Hepatocyte (in vitro differentiated cells): ENCODE data around the gene KCNQ1. TPM values are rescaled to one million over a fixed set of nuclear protein-coding genes. Genes with fewer than 3 reads are reported as not detected.

Experiments
- DNase-seq: peaks from one replicate; pipeline ENCODE4 v3.0.0-alpha.2; 2016; ENCODE audit warnings: low spot score
- H2AFZ ChIP-seq: fragments of 200-600 bp; sonication (generic); 2 replicates; pipeline ENCODE4 v1.6.0; 2016; ENCODE audit warnings: antibody characterized with exemption, mild to moderate bottlenecking
- H3K27ac ChIP-seq: fragments of 200-600 bp; sonication (generic); 2 replicates; pipeline ENCODE4 v1.5.1; 2016; ENCODE audit warnings: mild to moderate bottlenecking
- H3K27me3 ChIP-seq: fragments of 200-600 bp; sonication (generic); 2 replicates; pipeline ENCODE4 v1.6.1; 2016
- H3K36me3 ChIP-seq: fragments of 200-600 bp; sonication (generic); replicated peaks from 2 replicates; pipeline ENCODE4 v1.5.1; 2016; ENCODE audit warnings: low read depth; ENCODE audit not compliant: insufficient read depth
- H3K4me1 ChIP-seq: fragments of 200-600 bp; sonication (generic); 2 replicates; pipeline ENCODE4 v1.5.1; 2016; ENCODE audit warnings: mild to moderate bottlenecking, moderate library complexity; ENCODE audit not compliant: insufficient read depth
- H3K4me2 ChIP-seq: fragments of 200-600 bp; sonication (generic); 2 replicates; pipeline ENCODE4 v1.6.0; 2016
- H3K4me3 ChIP-seq: fragments of 200-600 bp; sonication (generic); 2 replicates; pipeline ENCODE4 v1.5.1; 2016; ENCODE audit warnings: mild to moderate bottlenecking
- H3K79me2 ChIP-seq: fragments of 200-600 bp; sonication (generic); 2 replicates; pipeline ENCODE4 v1.6.0; 2017; ENCODE audit warnings: mild to moderate bottlenecking
- H3K9me2 ChIP-seq: fragments of 200-600 bp; sonication (generic); replicated peaks from 2 replicates; pipeline ENCODE4 v1.6.0; 2017; ENCODE audit warnings: mild to moderate bottlenecking; ENCODE audit not compliant: insufficient read depth
- H3K9me3 ChIP-seq: fragments of 200-600 bp; sonication (generic); 2 replicates; pipeline ENCODE4 v1.5.1; 2016; ENCODE audit warnings: low read depth, mild to moderate bottlenecking
- H4K20me1 ChIP-seq: fragments of 200-600 bp; sonication (generic); 2 replicates; pipeline ENCODE4 v1.6.0; 2016; ENCODE audit warnings: mild to moderate bottlenecking; ENCODE audit not compliant: insufficient read depth, poor library complexity, severe bottlenecking
- EZH2 ChIP-seq: fragments of 200-600 bp; sonication (generic); IDR thresholded peaks from 2 replicates; pipeline ENCODE4 v1.6.1; 2016; ENCODE audit warnings: antibody characterized with exemption, mild to moderate bottlenecking, borderline replicate concordance
- EZH2phosphoT487 ChIP-seq: fragments of 200-600 bp; sonication (generic); IDR thresholded peaks from one replicate; pipeline ENCODE4 v1.6.1; 2018; ENCODE audit warnings: antibody characterized with exemption, mild to moderate bottlenecking, low read depth, moderate library complexity; ENCODE audit not compliant: unreplicated experiment, severe bottlenecking
- WGBS: methylation state at CpG from one replicate; pipeline ENCODE4 v1.1.6; 2016; ENCODE audit warnings: low lambda C conversion rate; ENCODE audit errors: missing lambda C conversion rate; 5-methylcytosine and 5-hydroxymethylcytosine counted together
- polyA plus RNA-seq: library from polyadenylated mRNA; unstranded; fragments of >200 nt; fragmentation: Nextera tagmentation; extraction: Ambion mirVana; gene quantifications from 2 replicates; pipeline ENCODE4 v1.2.1, GENCODE V29; 2016
- total RNA-seq: library from RNA; depleted of rRNA; stranded (reverse); fragments of >200 nt; gene quantifications from 2 replicates; pipeline ENCODE4 v1.2.3, GENCODE V29; 2014
- TF ChIP-seq, protein P1 (sequence below): fragments of 200-600 bp; sonication (generic); IDR thresholded peaks from 2 replicates; pipeline ENCODE4 v1.5.1; 2016; ENCODE audit warnings: antibody characterized with exemption, mild to moderate bottlenecking; ENCODE audit not compliant: poor library complexity

Gene KCNQ1
- total and polyA plus RNA-seq, 2 experiments from 2014 or later: 1.8 to 6.4 TPM

DNA sequence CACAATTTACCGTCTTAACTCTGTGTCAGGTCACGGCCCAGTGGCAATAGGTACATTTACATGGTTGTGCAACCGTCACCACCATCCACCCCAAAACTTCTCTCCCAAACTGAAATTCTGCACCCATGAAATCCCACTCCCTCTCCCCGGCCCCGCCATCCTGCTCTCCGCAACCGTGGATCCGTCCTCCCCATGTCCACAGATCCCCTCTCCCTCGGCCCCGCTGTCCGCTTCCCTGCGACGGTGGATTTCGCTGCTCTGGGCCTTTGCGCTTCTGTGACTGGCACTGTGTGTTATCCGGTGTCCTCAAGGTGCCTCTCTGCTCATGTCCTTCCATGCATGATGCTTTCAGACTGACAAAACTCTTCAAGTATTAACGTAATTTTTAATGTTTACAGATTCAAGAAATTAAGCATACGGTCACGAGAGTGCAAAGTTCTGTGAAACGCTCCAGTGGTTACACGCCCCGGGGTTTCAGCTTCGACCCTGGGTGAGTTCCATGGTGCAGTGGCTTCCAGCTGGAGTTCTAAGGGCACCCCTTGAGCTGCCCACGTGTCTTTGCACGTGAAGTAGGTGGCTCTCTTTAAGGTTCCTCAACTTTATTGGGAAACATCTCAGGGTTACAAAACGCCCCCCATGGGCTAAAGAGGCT is 76.4 kb downstream of the KCNQ1 start:
- Histone ChIP-seq H3K4me1 (no peaks in the 10 kb centered on the region), H3K36me3 (no peaks in the 10 kb centered on the region), H3K27ac (no peak overlapping the region), H3K27me3 (no peaks in the 10 kb centered on the region), H3K9me3 (no peaks in the 10 kb centered on the region), H2AFZ (no peak overlapping the region), H3K79me2 (no peaks in the 10 kb centered on the region), H4K20me1 (no peaks in the 10 kb centered on the region), H3K9me2 (no peaks in the 10 kb centered on the region), H3K4me3 (no peak overlapping the region), H3K4me2 (no peak overlapping the region)
- TF ChIP-seq EZH2phosphoT487 (no peak), EZH2 (no peak)
- TF ChIP-seq, protein P1, sequence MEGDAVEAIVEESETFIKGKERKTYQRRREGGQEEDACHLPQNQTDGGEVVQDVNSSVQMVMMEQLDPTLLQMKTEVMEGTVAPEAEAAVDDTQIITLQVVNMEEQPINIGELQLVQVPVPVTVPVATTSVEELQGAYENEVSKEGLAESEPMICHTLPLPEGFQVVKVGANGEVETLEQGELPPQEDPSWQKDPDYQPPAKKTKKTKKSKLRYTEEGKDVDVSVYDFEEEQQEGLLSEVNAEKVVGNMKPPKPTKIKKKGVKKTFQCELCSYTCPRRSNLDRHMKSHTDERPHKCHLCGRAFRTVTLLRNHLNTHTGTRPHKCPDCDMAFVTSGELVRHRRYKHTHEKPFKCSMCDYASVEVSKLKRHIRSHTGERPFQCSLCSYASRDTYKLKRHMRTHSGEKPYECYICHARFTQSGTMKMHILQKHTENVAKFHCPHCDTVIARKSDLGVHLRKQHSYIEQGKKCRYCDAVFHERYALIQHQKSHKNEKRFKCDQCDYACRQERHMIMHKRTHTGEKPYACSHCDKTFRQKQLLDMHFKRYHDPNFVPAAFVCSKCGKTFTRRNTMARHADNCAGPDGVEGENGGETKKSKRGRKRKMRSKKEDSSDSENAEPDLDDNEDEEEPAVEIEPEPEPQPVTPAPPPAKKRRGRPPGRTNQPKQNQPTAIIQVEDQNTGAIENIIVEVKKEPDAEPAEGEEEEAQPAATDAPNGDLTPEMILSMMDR: no peak
- no peak for DNase-seq
- WGBS: 89% methylated on average over 26 of the region's 26 CpGs

DNA sequence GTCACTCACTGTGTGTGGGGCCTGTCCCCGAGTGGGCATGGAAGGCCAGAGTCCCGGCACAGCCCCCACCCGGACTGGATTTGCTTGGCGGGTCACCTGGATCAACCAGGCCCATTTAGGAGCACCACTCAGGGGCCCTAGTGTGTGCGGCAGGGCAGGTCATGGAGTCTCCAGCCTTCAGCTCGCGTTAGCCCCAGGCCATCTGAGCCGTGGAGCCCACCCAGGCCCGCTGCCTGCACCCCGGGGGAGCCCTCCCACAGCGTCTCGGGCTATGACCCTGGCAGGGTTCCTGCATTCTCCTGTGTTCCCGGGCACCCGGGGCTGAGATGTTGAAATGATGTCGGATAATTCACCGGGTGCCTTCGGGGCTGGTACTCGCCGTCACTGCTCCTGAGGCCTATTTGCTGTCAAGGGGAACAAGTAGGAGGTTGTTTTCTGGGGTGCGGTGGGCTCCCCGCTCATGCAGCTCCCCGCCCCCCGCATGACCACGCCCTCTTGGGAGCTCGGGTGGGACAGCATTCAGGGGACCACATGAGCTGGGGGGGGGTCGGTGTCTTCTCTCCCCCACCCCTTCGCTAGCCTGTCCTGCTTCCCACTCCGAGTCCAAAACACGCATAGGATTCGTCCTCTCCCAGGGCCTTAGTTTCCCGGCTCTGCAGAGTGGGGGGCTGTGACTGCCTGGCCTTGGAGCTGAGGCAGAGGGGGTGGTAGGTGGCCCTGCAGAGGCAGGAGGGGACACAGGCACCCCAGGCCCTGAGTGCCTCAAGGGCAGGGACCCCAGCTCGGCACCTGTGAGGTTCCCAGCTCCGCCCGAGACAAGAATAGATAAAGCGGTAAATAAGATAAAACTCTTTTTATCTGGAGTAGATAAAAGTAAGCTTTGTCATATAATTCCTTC is 77.2 kb downstream of the KCNQ1 start:
- WGBS: 87% methylated on average over 34 of the region's 35 CpGs
- H3K79me2 ChIP-seq: no peaks in the 10 kb centered on the region
- TF ChIP-seq, protein P1: no peak
- TF ChIP-seq EZH2phosphoT487: no peak
- no peak for TF ChIP-seq EZH2
- H2AFZ ChIP-seq: no peak overlapping the region
- H3K9me2 ChIP-seq: no peaks in the 10 kb centered on the region
- no peak overlapping the region for H3K4me3 ChIP-seq
- DNase-seq: no peak
- H3K9me3 ChIP-seq: no peaks in the 10 kb centered on the region
- no peaks in the 10 kb centered on the region for H3K27me3 ChIP-seq
- H4K20me1 ChIP-seq: no peaks in the 10 kb centered on the region
- no peaks in the 10 kb centered on the region for H3K4me1 ChIP-seq
- H3K27ac ChIP-seq: no peak overlapping the region
- H3K36me3 ChIP-seq: no peaks in the 10 kb centered on the region
- no peak overlapping the region for H3K4me2 ChIP-seq

DNA sequence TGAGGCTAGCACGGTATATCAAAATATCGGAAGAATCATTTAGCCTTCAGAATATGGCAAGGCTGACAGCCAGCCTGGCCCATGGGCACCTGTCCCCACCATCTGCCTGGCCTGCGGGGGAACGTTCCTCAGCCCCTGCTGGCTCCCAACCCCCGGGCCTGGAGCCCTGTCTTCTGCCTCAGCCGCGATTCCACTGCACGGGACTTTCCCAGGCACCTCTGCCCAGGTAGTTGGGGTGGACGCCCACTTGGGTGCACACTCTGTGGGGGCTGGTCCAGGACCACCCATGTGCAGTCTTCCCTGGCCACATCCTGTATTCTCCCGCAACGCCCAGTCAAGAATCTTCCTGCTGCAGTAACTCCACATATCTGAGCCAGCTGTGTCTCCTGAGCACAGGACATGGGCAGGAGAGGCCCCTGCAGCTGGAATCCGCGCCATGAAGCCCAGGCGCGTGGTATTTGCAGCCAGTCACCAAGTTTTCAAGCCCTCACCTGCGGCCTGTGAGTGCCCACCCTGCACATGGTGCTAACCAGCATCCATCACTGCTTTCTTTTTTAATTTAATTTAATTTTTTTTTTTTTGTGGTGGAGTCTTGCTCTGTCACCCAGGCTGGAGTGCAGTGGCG is 77.9 kb downstream of the KCNQ1 start:
- Histone ChIP-seq H3K36me3 (no peaks in the 10 kb centered on the region), H4K20me1 (no peaks in the 10 kb centered on the region), H3K27ac (no peak overlapping the region), H3K27me3 (no peaks in the 10 kb centered on the region), H3K4me3 (no peak overlapping the region), H3K9me3 (no peaks in the 10 kb centered on the region), H3K9me2 (no peaks in the 10 kb centered on the region), H2AFZ (no peak overlapping the region), H3K79me2 (no peaks in the 10 kb centered on the region), H3K4me1 (no peaks in the 10 kb centered on the region), H3K4me2 (no peak overlapping the region)
- 87% methylated on average over 17 of the region's 17 CpGs for WGBS
- no peak for TF ChIP-seq EZH2
- TF ChIP-seq, protein P1: no peak
- TF ChIP-seq EZH2phosphoT487: no peak
- DNase-seq: no peak
